ENCODE measurements around the gene FOXI1. TPM values are rescaled to one million over a fixed set of nuclear protein-coding genes. Genes with fewer than 3 reads are reported as not detected.
"Not testable (repeated sequence)": the region's sequence is repeated elsewhere in the genome, so short reads cannot be mapped to it uniquely, and the experiment has no call there.

The FOXI1 gene
- total and polyA plus RNA-seq, 2 experiments from 2014 or later: not detected

- H2AFZ ChIP-seq: no peak overlapping the region
- H3K4me2 ChIP-seq (ENCODE audit: unreplicated experiment): no peak overlapping the region
- no peak overlapping the region for H3K27ac ChIP-seq
- no peaks in the 10 kb centered on the region for H4K20me1 ChIP-seq (ENCODE audit: insufficient read depth)
- TF ChIP-seq EZH2 (IDR thresholded peaks at IDR 0.05; ENCODE audit: insufficient read depth, poor library complexity, severe bottlenecking): no peak
- no peak for TF ChIP-seq EZH2phosphoT487 (IDR thresholded peaks at IDR 0.05; ENCODE audit: insufficient read depth, low read depth)
- H3K4me3 ChIP-seq: no peak overlapping the region
- no peaks in the 10 kb centered on the region for H3K36me3 ChIP-seq (ENCODE audit: low read depth)
- in situ Hi-C loops (cut with MboI): loop anchor here (25.0 kb wide), 1 partner anchor 531 kb away; no protein-coding TSS in a partner anchor
- H3K27me3 ChIP-seq (replicated peaks; ENCODE audit: insufficient read depth): no peaks in the 10 kb centered on the region
- no peak for DNase-seq
- 67 to 74% methylated on average over 4 of the region's 4 CpGs for WGBS, 2 experiments (ENCODE audit: low coverage in 1 of 2, low lambda C conversion rate in 2 of 2, missing lambda C conversion rate in 2 of 2)
- no peaks in the 10 kb centered on the region for H3K9me3 ChIP-seq (ENCODE audit: low read depth)
- H3K9ac ChIP-seq: no peak overlapping the region
- no peaks in the 10 kb centered on the region for H3K9me2 ChIP-seq (ENCODE audit: insufficient read depth)
- no peaks in the 10 kb centered on the region for H3K4me1 ChIP-seq (ENCODE audit: insufficient read depth)
- no peaks in the 10 kb centered on the region for H3F3A ChIP-seq (ENCODE audit: insufficient read depth)
- H3K79me2 ChIP-seq (ENCODE audit: insufficient read depth): no peaks in the 10 kb centered on the region
Observed at GRCh38 chr5:170081616-170082015, 24.1 kb upstream of the FOXI1 start.

- H4K20me1 ChIP-seq (ENCODE audit: insufficient read depth): no peaks in the 10 kb centered on the region
- in situ Hi-C loops (cut with MboI): loop anchor here (25.0 kb wide), 1 partner anchor 530 kb away; no protein-coding TSS in a partner anchor
- no peaks in the 10 kb centered on the region for H3K9me3 ChIP-seq (ENCODE audit: low read depth)
- H3K9ac ChIP-seq: no peak overlapping the region
- no peak overlapping the region for H3K27ac ChIP-seq
- H2AFZ ChIP-seq: no peak overlapping the region
- no peaks in the 10 kb centered on the region for H3F3A ChIP-seq (ENCODE audit: insufficient read depth)
- H3K36me3 ChIP-seq (ENCODE audit: low read depth): no peaks in the 10 kb centered on the region
- no peak overlapping the region for H3K4me2 ChIP-seq (ENCODE audit: unreplicated experiment)
- H3K79me2 ChIP-seq (ENCODE audit: insufficient read depth): no peaks in the 10 kb centered on the region
- no peaks in the 10 kb centered on the region for H3K27me3 ChIP-seq (replicated peaks; ENCODE audit: insufficient read depth)
- H3K4me1 ChIP-seq (ENCODE audit: insufficient read depth): no peaks in the 10 kb centered on the region
- 79 to 88% methylated on average over 6 to 7 of the region's 7 CpGs for WGBS, 2 experiments (ENCODE audit: low coverage in 1 of 2, low lambda C conversion rate in 2 of 2, missing lambda C conversion rate in 2 of 2)
- no peak for TF ChIP-seq EZH2phosphoT487 (IDR thresholded peaks at IDR 0.05; ENCODE audit: insufficient read depth, low read depth)
- no peak for DNase-seq
- no peak overlapping the region for H3K4me3 ChIP-seq
- no peaks in the 10 kb centered on the region for H3K9me2 ChIP-seq (ENCODE audit: insufficient read depth)
Observed at GRCh38 chr5:170082701-170083100, 23.0 kb upstream of the FOXI1 start.

- H3K27ac ChIP-seq: no peak overlapping the region
- in situ Hi-C loops (cut with MboI): loop anchor here (25.0 kb wide), 1 partner anchor 525 kb away; no protein-coding TSS in a partner anchor
- H4K20me1 ChIP-seq (ENCODE audit: insufficient read depth): no peaks in the 10 kb centered on the region
- H3K79me2 ChIP-seq (ENCODE audit: insufficient read depth): no peaks in the 10 kb centered on the region
- H3K4me1 ChIP-seq (ENCODE audit: insufficient read depth): no peaks in the 10 kb centered on the region
- H3K9me3 ChIP-seq (ENCODE audit: low read depth): no peaks in the 10 kb centered on the region
- H2AFZ ChIP-seq: no peak overlapping the region
- H3K27me3 ChIP-seq (replicated peaks; ENCODE audit: insufficient read depth): peaks cover 10% of the 10 kb centered on the region
- H3K9ac ChIP-seq: no peak overlapping the region
- WGBS, 2 experiments (ENCODE audit: low coverage in 1 of 2, low lambda C conversion rate in 2 of 2, missing lambda C conversion rate in 2 of 2): 70 to 74% methylated on average over 3 of the region's 3 CpGs
- H3K4me3 ChIP-seq: no peak overlapping the region
- no peaks in the 10 kb centered on the region for H3F3A ChIP-seq (ENCODE audit: insufficient read depth)
- no peak overlapping the region for H3K4me2 ChIP-seq (ENCODE audit: unreplicated experiment)
- H3K36me3 ChIP-seq (ENCODE audit: low read depth): no peaks in the 10 kb centered on the region
- no peak for TF ChIP-seq EZH2 (IDR thresholded peaks at IDR 0.05; ENCODE audit: insufficient read depth, poor library complexity, severe bottlenecking)
- TF ChIP-seq EZH2phosphoT487 (IDR thresholded peaks at IDR 0.05; ENCODE audit: insufficient read depth, low read depth): no peak
- no peak for DNase-seq
- no peaks in the 10 kb centered on the region for H3K9me2 ChIP-seq (ENCODE audit: insufficient read depth)
Observed at GRCh38 chr5:170087168-170087817, 18.4 kb upstream of the FOXI1 start.

- no peak overlapping the region for H3K4me2 ChIP-seq (ENCODE audit: unreplicated experiment)
- H3K79me2 ChIP-seq (ENCODE audit: insufficient read depth): no peaks in the 10 kb centered on the region
- DNase-seq: no peak
- no peaks in the 10 kb centered on the region for H3K9me2 ChIP-seq (ENCODE audit: insufficient read depth)
- H3K9ac ChIP-seq: no peak overlapping the region
- no peak overlapping the region for H3K27ac ChIP-seq
- in situ Hi-C loops (cut with MboI): loop anchor here (10.0 to 25.0 kb wide), 2 partner anchors 92 to 520 kb away; no protein-coding TSS in a partner anchor
- H3K36me3 ChIP-seq (ENCODE audit: low read depth): no peaks in the 10 kb centered on the region
- H3K4me3 ChIP-seq: no peak overlapping the region
- no peaks in the 10 kb centered on the region for H3K4me1 ChIP-seq (ENCODE audit: insufficient read depth)
- H3K9me3 ChIP-seq (ENCODE audit: low read depth): no peaks in the 10 kb centered on the region
- H3K27me3 ChIP-seq (replicated peaks; ENCODE audit: insufficient read depth): peaks cover 12% of the 10 kb centered on the region
- H2AFZ ChIP-seq: no peak overlapping the region
- TF ChIP-seq EZH2 (IDR thresholded peaks at IDR 0.05; ENCODE audit: insufficient read depth, poor library complexity, severe bottlenecking) (no peak), EZH2phosphoT487 (IDR thresholded peaks at IDR 0.05; ENCODE audit: insufficient read depth, low read depth) (no peak)
- 21 to 22% methylated on average over 5 of the region's 5 CpGs for WGBS, 2 experiments (ENCODE audit: low coverage in 1 of 2, low lambda C conversion rate in 2 of 2, missing lambda C conversion rate in 2 of 2)
- H3F3A ChIP-seq (ENCODE audit: insufficient read depth): no peaks in the 10 kb centered on the region
- H4K20me1 ChIP-seq (ENCODE audit: insufficient read depth): no peaks in the 10 kb centered on the region
Observed at GRCh38 chr5:170092455-170093101, 13.1 kb upstream of the FOXI1 start.

GRCh38 chr5:170094329-170094728 is 11.4 kb upstream of the FOXI1 start:
- DNase-seq; H3K9ac ChIP-seq; H3K9me3 ChIP-seq (ENCODE audit: low read depth); H4K20me1 ChIP-seq (ENCODE audit: insufficient read depth); H3K4me2 ChIP-seq (ENCODE audit: unreplicated experiment); H3K27ac ChIP-seq; H3K27me3 ChIP-seq (replicated peaks; ENCODE audit: insufficient read depth); H2AFZ ChIP-seq; H3F3A ChIP-seq (ENCODE audit: insufficient read depth); H3K36me3 ChIP-seq (ENCODE audit: low read depth); H3K4me1 ChIP-seq (ENCODE audit: insufficient read depth); H3K9me2 ChIP-seq (ENCODE audit: insufficient read depth); H3K4me3 ChIP-seq; H3K79me2 ChIP-seq (ENCODE audit: insufficient read depth): not testable (repeated sequence)
- 72 to 75% methylated on average over 10 of the region's 10 CpGs for WGBS, 2 experiments (ENCODE audit: low coverage in 1 of 2, low lambda C conversion rate in 2 of 2, missing lambda C conversion rate in 2 of 2)
- in situ Hi-C loops (cut with MboI): loop anchor here (10.0 to 25.0 kb wide), 2 partner anchors 90 to 518 kb away; no protein-coding TSS in a partner anchor
